ENCODE results near the gene TBL2. TPM values are rescaled to one million over a fixed set of nuclear protein-coding genes. Genes with fewer than 3 reads are reported as not detected.

Gene TBL2
- total and polyA plus RNA-seq, 2 donors (not counting 1 experiment from before 2014, with no cell fraction given): 15.1 to 34.6 TPM

- CTCF ChIA-PET: interaction anchor here (0.6 kb wide), 1 partner anchor 35 kb away, joined by 3 read pairs; no protein-coding TSS in a partner anchor
- WGBS (ENCODE audit: insufficient coverage): 99% methylated on average over 10 of the region's 10 CpGs
Measured at GRCh38 chr7:73570977-73571376, 7.4 kb downstream of the TBL2 start.

GRCh38 chr7:73570521-73570920 lies 7.9 kb downstream of the TBL2 start:
- H3K27ac Mint-ChIP-seq: no peak overlapping the region
- no peak for DNase-seq
- H3K36me3 ChIP-seq (replicated peaks in 1 of 2; ENCODE audit: control extremely low read depth in 1 of 2, control insufficient read depth in 1 of 2, extremely low read depth in 1 of 2, insufficient read depth in 2 of 2, low read length in 1 of 2): peaks cover 0 to 59% of the 10 kb centered on the region in 2 experiments
- H2AFZ ChIP-seq (ENCODE audit: insufficient read depth, low read depth, low read length, poor library complexity, severe bottlenecking): no peak overlapping the region
- no peak overlapping the region for H3K9ac ChIP-seq (ENCODE audit: low read length)
- H3K4me2 ChIP-seq (replicated peaks; ENCODE audit: low read depth, low read length, poor library complexity, severe bottlenecking): no peak overlapping the region
- intact Hi-C loops (cut with micrococcal nuclease): no loop called here
- no peaks in the 10 kb centered on the region for H4K20me1 ChIP-seq (ENCODE audit: control insufficient read depth, insufficient read depth, low read length, poor library complexity, severe bottlenecking)
- peaks cover 5 to 8% of the 10 kb centered on the region in 2 donors for H3K4me1 ChIP-seq (ENCODE audit: control insufficient read depth in 2 of 2, insufficient read depth in 2 of 2, low read length in 2 of 2)
- H3K79me2 ChIP-seq (ENCODE audit: control insufficient read depth, insufficient read depth, low read length): peaks cover 9% of the 10 kb centered on the region
- no peak for TF ChIP-seq CTCF (IDR thresholded peaks at IDR 0.05)
- TF ChIP-seq EZH2 (IDR thresholded peaks at IDR 0.05; ENCODE audit: borderline replicate concordance, insufficient read depth, low read depth, low read length, poor library complexity, severe bottlenecking): no peak
- H3K27me3 ChIP-seq (replicated peaks in 1 of 4; ENCODE audit: control extremely low read depth in 1 of 4, control insufficient read depth in 3 of 4, insufficient read depth in 4 of 4, low read length in 3 of 4): no peaks in the 10 kb centered on the region
- H3K4me3 ChIP-seq (ENCODE audit: control extremely low read depth in 1 of 5, extremely low read depth in 1 of 5, insufficient read depth in 1 of 5, low read depth in 2 of 5, low read length in 4 of 5): no peak overlapping the region
- peaks cover 12% of the 10 kb centered on the region for H3K4me1 Mint-ChIP-seq
- no peak for ATAC-seq (ENCODE audit: low read depth)
- POLR2A ChIA-PET: no interaction called here
- CTCF ChIA-PET: interaction anchor here (0.6 kb wide), 1 partner anchor 35 kb away, joined by 3 read pairs; no protein-coding TSS in a partner anchor
- H3K9me3 Mint-ChIP-seq (ENCODE audit: insufficient read depth): no peaks in the 10 kb centered on the region
- H3K27ac ChIP-seq (ENCODE audit: low read length in 2 of 2): no peak overlapping the region
- 98% methylated on average over 22 of the region's 22 CpGs for WGBS (ENCODE audit: insufficient coverage)
- no peak overlapping the region for H3K4me3 Mint-ChIP-seq
- no peaks in the 10 kb centered on the region for H3K9me3 ChIP-seq (ENCODE audit: control extremely low read depth in 1 of 3, control insufficient read depth in 2 of 3, insufficient read depth in 1 of 3, low read length in 2 of 3)
- H3K27me3 Mint-ChIP-seq: no peaks in the 10 kb centered on the region

More at GRCh38 chr7:73570977-73571376, 7.4 kb downstream of the TBL2 start:
- H3K4me1 Mint-ChIP-seq: peaks cover 7% of the 10 kb centered on the region
- POLR2A ChIA-PET: no interaction called here
- H3K27ac Mint-ChIP-seq: no peak overlapping the region
- H4K20me1 ChIP-seq (ENCODE audit: control insufficient read depth, insufficient read depth, low read length, poor library complexity, severe bottlenecking): no peaks in the 10 kb centered on the region
- H3K27me3 Mint-ChIP-seq: no peaks in the 10 kb centered on the region
- no peak overlapping the region for H2AFZ ChIP-seq (ENCODE audit: insufficient read depth, low read depth, low read length, poor library complexity, severe bottlenecking)
- H3K9me3 ChIP-seq (ENCODE audit: control extremely low read depth in 1 of 3, control insufficient read depth in 2 of 3, insufficient read depth in 1 of 3, low read length in 2 of 3): no peaks in the 10 kb centered on the region
- H3K9ac ChIP-seq (ENCODE audit: low read length): no peak overlapping the region
- ATAC-seq (ENCODE audit: low read depth): no peak
- no peaks in the 10 kb centered on the region for H3K9me3 Mint-ChIP-seq (ENCODE audit: insufficient read depth)
- no peak overlapping the region for H3K4me3 ChIP-seq (ENCODE audit: control extremely low read depth in 1 of 5, extremely low read depth in 1 of 5, insufficient read depth in 1 of 5, low read depth in 2 of 5, low read length in 4 of 5)
- H3K79me2 ChIP-seq (ENCODE audit: control insufficient read depth, insufficient read depth, low read length): peaks cover 13% of the 10 kb centered on the region
- TF ChIP-seq EZH2 (IDR thresholded peaks at IDR 0.05; ENCODE audit: borderline replicate concordance, insufficient read depth, low read depth, low read length, poor library complexity, severe bottlenecking) (no peak), CTCF (IDR thresholded peaks at IDR 0.05) (no peak)
- DNase-seq: no peak
- H3K27me3 ChIP-seq (replicated peaks in 1 of 4; ENCODE audit: control extremely low read depth in 1 of 4, control insufficient read depth in 3 of 4, insufficient read depth in 4 of 4, low read length in 3 of 4): no peaks in the 10 kb centered on the region
- no peak overlapping the region for H3K4me3 Mint-ChIP-seq
- no peak overlapping the region for H3K27ac ChIP-seq (ENCODE audit: low read length in 2 of 2)
- peaks cover 0 to 59% of the 10 kb centered on the region in 2 experiments for H3K36me3 ChIP-seq (replicated peaks in 1 of 2; ENCODE audit: control extremely low read depth in 1 of 2, control insufficient read depth in 1 of 2, extremely low read depth in 1 of 2, insufficient read depth in 2 of 2, low read length in 1 of 2)
- peaks cover under 1 to 3% of the 10 kb centered on the region in 2 donors for H3K4me1 ChIP-seq (ENCODE audit: control insufficient read depth in 2 of 2, insufficient read depth in 2 of 2, low read length in 2 of 2)
- intact Hi-C loops (cut with micrococcal nuclease): no loop called here
- no peak overlapping the region for H3K4me2 ChIP-seq (replicated peaks; ENCODE audit: low read depth, low read length, poor library complexity, severe bottlenecking)
